GM18502 (cell line): Measurements from ENCODE around the gene RAI14.

Source experiments
- ATAC-seq: cut with Tn5 transposase; IDR thresholded peaks from one replicate; pipeline ENCODE4 v1.9.1; 2021; ENCODE audit warnings: mild to moderate bottlenecking; ENCODE audit not compliant: unreplicated experiment, poor library complexity

Gene RAI14

DNA sequence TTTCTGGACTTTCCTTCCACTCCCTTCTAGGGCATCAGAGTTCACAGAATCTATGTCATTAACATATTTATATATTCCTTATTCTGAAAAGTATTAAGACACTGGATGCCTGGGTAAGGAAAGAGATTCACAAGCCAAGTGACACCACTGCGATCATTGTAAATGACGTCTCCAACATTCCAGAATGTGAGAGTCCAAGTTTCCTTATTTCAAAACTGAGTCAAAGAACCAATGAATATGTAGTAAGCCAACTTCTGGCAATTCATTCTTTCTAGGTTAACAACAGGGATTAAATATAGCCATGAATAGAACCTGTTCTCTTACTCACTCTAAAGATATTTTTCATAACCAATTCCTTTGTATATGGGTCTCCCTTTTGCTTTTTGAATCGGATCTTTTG lies 18.1 kb downstream of the RAI14 start:
- ATAC-seq: no peak

DNA sequence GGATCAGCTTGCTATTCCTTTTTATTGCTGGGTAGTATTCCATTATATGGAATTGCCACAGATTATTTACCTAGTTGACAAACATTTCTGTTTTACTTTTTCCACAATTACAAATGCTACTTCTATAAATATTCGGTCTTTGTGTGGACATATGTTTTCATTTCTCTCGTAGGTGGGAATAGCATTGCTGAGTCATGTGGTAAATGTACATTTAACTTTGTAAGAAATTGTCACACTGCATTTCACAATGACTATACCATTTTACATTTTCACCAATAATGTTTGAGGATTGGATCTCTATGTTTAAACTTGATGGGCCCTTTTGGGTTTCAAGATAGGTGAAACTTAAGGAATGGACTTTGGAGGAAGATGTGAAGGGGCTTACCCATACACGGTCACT lies 19.7 kb downstream of the RAI14 start:
- ATAC-seq: no peak

DNA sequence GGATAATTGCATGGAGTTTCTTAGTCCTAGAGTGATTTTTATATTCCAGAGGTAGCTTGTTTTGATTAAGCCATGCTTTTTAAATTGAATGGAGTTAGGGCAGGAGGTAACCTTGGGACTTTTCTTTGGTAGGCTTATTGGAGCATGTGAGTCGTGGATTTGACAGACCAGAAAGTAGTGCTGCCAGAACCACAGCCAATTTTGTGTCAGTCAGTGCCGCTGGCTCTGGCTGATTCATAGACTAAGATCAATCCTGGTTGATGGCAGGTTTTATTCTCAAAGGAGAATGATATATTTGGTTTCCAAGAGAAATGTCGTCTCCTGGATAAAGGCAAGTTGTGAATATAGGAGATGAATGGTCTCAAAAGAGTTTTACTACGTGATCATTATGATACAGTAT lies 20.3 kb downstream of the RAI14 start:
- no peak for ATAC-seq

DNA sequence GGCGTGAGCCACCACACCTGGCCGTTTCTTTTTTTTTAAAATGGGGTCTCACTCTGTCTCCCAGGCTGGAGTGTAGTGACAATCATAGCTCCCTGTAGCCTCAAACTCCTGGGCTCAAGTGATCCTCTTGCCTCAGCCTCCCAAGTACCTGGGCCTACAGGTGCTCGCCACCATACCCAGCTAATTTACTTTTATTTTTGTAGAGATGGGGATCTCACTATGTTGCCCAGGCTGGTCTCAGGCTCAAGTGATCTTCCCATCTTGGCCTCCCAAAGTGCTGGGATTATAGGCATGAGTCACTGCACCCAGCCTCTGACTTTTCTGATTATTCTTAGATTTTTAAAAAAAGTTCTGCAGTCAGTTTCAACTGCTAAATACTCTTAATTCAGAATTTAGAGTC lies 21.3 kb downstream of the RAI14 start:
- no peak for ATAC-seq

DNA sequence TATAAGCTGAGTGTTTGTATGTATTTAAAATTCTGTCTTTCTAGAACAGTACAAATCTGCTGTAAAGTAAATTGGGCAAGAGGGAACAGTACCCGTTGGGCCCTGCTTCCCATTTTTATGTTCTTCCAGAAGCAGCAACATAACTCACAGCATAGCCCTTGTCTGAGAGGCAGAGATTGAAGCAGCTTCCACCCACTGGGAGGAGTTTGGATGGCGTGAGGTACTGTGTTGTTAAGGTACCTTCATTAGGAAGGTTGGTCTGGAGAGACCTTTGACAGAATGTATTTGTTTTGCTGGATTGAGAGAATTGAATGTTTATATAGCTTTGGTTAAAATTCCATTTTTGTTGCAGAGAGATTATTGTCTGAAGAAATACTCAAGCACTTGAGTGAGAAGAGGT lies 24.8 kb downstream of the RAI14 start:
- ATAC-seq: no peak

DNA sequence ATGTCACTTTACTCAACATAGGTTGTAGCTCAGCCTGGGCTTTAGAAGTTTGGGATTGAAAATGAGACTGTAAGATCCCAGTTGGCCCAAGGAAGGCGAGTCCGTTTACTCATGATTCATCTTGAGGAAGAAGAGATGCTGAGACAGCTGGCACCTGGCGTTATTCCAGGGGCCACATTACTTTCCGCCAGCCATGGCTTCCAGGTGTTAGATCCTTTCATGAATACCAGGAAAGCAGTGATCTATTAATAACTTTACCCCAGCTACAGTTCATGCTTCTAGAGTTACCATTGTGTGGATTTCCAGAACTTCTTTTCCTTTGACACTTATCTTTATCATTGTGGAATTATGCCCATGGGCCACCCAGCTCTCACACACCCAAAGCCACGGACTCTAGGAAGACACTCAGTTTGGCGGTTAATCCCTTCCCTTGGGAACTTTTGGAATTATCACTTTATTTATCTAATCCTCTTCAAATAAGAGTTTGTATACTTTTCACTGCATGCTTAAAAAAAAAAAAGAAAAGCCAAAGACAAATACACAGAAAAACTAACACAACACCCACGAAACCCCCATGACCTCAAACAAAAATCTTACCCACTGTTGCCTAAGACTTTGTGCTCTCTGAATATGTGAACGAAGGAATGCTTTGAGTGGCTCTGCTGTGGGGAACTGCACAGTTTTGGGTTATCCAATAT lies 26.9 kb downstream of the RAI14 start:
- no peak for ATAC-seq

DNA sequence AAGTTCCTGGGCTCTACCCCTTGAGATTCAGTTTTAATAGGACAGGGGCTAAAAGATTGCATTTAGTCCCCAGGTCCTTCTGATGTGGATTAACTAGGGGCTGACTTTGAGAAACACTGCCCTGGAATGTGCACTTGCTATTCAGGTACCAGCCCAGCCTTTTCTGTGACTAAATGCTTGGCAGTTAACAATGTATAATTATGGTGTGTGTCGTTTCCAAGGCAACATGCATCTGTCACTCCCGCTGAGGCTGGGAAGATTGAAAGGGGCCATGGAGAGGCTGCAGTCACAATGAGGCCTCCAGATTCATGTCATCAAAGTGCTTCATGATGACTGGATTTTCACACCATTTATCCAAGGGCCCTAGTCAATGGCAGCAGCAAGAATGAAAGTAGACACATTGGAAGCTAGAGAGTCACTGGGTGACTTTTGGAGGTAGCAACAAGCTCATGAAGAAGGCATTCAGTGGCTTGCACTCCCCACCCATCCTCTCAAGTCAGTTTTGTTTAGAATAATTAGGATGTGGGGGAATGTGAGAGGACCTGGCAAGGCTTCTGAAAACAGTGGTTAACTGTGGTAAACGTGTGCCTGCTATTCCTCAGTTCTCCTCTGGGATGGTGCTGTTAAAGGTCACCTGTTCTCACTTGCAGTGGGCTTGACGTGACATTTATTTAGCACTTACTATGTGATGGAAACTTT lies 28.3 kb downstream of the RAI14 start:
- no peak for ATAC-seq

DNA sequence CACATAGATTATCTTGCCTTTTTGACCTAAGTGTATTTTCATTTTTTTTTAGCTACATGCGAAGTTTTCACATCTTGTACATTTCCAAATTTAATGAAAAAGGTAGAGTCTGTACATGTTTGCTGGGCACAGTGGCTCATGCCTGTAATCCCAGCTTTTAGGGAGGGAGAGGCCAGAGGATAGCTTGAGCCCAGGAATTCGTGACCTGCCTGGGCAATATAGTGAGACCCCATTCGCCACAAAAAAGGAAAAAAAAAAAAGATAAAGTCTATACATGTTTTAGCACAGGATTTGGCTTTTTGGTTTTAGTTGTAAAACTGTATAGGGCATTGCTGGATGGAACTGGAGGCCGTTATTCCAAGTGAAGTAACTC lies 28.8 kb downstream of the RAI14 start:
- no peak for ATAC-seq

DNA sequence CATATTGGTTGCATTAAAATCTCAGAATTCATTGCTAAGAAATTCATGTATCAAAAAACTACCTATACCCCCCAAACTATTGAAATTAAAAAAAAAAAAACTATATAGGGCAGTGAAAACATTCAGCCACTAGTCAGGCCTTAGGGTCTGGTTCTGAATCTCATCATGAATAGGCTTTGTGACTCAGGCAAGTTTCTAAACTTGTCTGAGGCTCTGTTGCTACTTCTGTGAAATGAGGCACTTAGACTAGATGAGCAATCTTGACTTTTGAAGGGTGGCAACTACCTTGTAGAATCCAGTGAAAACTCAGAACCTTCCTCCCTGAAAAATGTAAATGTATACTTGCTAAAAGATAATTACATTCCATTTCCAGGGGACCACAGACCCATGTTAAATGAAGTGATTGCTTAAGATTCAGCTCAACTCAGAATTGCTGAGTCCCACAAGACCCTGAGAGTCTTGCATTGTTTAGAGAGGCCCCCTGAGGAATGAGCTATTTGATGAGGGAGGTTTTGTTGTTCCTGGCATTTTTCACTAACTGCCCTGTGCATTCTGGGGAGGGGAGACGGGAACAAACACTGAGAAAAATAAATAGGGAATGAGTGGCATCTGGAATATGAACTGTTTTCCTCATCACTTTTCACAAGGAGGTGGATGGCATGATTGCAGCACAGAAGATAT lies 29.5 kb downstream of the RAI14 start:
- ATAC-seq: no peak

DNA sequence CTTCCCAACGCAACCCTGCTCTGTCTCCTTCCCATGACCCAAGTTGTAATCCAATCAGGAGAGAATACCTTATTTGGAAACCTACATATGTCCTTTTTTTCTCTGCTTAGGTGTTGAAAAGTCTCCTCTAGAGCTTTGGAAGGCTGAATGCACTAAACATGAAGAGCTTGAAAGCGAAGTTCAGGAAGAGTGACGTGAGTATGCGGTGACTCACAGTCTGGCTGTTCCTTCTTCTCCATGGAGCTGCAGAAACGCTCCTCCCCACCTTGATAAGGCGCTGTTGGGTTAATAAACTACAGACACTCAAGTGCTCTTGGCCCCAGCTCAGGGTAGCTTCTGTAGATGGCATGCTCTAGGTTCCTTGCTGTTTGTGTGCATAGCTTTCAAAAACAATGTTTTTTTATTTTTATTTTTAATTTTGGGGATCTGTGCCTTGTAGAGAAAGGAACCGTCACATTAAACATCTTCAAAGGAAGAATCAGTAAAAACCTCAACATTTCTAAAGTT lies 30.7 kb downstream of the RAI14 start:
- no peak for ATAC-seq

DNA sequence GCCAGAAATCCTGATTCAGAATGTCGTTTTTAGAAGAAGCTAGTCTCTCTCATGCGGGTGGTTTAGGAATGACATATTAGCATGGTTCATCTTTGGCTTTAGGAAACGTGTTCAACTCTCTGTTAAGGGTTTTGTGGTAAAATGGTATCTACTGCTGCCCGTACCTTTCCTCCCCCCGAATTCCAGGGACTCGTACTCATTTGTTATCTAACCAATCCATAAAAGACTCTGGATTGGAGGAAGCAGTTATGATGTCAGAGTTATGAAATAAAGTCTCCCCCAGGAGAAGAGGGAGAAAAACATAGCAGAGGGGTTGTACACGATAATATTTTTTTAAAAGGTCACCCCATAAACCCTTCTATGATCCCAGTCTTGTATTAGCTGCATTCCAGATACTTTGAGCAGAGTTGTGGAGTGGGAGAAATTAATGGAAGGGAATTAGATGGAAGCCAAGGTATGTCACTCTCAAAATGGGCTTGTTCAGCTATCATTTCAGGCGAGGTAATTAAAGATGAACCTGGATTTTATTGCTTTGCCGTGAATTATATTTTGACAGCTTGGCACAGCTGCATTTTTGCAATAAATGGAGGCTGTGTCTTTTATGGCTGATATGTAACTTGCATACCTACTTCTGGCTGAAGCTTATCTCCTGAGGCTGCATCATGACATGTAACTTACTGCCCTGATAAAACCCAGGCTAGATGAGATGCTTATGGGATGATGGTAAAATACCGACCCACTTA lies 31.3 kb downstream of the RAI14 start:
- ATAC-seq: no peak

DNA sequence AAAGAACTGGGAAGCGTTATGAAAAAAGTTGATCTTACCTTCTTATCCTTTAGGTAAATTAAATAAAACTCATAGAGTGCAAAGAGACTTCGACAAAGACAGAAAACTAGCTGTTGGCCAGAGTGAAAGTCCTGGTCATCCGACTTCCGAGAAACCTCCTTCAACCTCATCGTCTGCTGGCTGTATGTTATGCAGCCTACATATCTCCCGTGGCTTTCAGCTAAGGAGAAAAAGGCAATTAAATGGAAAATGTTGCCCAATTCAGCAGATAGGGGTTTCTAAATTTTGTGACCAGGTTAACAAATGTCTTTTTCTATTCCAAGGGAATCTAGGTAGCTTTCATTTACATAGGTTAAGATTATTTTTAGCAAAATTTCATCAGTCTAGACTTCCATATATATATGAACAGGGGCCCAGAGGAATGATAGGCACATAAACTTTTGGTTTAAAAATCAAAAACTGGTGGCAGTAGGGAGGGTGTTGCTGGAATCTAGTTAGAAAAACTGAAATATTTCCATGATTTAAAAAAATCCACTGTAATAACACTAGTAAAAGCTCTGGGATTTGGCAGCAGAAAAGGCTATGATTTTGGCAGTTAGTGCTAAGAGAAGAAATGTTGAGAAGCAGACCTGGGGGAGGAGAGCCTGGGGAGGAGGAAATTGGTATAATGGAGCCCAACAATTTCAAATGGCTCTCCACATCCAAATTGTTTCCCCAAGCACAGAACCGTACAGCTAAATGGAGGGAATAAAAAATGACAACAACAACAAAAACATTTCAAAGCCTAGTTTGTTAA lies 32.1 kb downstream of the RAI14 start:
- no peak for ATAC-seq

DNA sequence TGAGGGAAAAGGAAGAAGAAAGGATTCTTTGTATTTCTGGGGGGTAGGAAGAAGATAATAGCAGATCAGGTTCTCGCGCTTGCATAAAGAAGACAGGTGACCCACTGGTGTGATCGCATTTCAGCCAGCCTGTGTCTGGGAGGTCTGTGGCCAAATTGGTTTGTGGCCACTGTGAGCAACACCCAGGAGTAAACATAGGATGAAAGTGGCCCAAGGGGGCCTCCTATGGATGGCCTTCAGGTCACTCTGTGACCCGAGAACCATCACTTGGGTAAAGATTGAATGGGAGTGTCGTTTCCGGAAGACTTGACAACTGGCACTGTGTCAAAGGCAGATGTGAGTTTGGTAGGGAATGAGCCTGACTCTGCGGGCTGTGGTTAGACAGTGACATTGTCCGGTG lies 34.2 kb downstream of the RAI14 start:
- ATAC-seq: no peak

DNA sequence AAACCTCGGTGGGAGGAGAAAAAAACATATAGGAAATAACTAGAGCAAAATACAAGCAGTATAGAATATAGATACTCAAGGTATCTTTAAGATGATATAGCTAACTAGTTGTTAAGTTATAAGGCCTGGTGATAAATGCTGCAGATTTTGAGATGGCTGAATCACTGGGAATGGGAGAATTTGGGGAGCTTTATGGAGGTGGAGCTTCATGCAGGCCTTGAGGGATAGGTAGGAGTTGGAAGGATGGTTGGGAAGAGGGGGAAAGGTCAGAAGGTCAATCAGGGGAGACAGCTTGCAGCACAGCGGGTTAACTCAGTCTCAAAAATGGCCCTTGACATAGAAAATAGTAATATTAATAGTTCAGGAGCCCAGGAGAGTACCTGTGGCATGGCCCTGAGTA lies 34.8 kb downstream of the RAI14 start:
- no peak for ATAC-seq

DNA sequence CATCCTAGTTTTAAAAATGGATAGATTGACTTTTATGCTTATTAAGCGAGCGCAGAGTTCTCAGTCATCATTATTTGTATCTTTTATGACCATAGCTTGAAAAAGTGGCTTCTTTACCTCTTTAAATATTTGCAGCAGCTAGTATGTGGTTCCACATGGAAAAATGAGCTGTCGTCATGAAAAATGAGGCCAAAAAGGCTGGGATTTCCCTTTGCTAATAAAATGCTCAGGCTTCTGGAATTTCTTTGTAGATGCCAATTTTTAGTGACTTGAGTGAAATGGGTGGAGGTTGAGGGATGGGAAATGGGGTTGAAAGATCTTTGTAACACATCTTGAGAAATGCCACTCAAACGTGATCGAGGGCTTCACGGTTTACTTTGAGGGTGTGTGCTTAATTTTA lies 35.2 kb downstream of the RAI14 start:
- no peak for ATAC-seq

DNA sequence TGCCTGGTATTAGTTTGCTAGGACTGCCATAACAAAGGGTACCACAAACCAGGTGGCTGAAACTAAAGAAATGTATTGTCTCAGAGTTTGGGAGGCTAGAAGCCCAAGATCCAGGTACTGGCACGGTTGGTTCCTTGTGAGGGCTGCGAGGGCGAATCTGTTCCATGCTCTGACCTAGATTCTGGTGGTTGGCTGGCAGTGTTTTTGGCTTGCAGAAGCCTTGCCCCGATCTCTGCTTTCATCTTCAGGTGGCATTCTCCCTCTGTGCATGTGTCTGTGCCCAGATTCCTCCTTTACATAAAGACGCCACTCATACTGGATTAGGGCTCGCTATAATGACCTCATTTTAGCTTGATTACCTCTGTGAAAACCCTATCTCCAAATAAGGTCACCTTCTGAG lies 36.7 kb downstream of the RAI14 start:
- no peak for ATAC-seq

DNA sequence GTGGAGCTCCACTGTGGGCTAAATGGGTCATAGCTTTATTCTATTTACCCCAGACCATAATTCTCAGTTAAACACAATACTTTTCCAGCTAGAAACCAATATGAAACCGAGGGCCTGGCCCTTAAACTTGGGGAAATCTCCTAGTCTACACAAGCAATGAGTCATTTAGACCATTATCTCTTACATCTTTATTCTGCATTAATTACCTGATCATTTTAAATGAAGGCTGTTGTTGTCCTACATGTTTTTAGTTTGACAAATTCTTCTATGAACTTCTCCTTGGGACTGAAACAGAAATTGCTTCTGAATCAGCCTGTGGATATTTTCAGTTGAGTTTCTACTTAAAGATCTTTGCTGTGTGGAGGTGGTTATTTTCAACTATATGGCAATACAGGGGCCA lies 37.9 kb downstream of the RAI14 start:
- ATAC-seq: no peak

DNA sequence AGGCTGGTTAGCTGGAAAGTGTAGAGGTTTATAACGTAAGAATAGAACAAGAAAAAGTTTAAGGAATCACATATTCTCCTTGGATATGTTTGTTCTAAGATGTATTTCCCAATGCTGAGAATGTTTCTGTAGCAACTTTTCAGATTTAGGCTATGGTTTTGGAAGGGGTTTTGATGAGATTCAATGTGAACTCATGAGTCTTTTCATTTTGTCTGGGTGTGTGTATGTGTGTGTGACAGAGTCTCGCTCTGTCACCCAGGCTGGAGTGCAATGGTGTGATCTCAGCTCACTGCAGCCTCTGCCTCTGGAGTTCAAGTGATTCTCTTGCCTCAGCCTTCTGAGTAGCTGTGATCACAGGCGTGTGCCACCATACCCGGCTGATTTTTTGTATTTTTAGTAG lies 38.6 kb downstream of the RAI14 start:
- ATAC-seq: no peak

DNA sequence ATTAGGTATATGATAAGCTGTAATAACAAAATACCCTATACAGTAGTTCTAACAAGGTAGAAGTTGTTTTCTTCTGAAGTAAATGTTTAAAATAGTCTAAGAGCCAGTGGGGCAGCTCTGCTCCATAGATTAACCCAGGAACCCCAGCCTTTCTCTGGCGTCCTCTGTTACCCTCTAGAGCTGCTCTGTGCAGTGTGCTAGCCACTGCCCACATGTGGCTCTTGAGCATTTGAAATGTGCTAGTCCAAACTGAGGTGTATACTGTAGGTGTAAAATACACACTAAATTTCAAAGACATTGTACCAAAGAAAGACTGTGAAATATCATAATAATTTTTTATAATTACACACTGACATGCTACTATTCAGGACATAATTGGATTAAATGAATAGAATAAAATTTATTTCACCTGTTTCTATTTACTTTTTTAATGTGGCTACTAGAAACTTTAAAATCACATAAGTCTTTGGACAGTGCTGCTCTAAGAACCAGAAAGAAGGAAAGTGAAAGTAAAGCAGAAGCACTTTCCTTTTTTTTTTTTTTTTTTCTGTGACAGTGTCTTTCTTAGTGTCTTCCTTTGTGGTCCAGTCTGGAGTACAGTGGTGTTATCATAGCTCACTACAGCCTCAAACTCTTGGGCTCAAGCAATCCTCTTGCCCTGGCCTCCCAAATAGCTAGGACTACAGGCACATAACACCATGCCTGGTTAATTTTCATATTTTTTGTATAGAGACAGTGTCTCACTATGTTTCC lies 39.3 kb downstream of the RAI14 start:
- ATAC-seq: peak; percentile 69
